GM19452 (cell line): ENCODE data around the gene RELA.
"Not testable (repeated sequence)": the region's sequence is repeated elsewhere in the genome, so short reads cannot be mapped to it uniquely, and the experiment has no call there.

Source experiments
- ATAC-seq: cut with Tn5 transposase; IDR thresholded peaks from one replicate; pipeline ENCODE4 v1.9.1; 2021; ENCODE audit not compliant: unreplicated experiment

Gene RELA

DNA sequence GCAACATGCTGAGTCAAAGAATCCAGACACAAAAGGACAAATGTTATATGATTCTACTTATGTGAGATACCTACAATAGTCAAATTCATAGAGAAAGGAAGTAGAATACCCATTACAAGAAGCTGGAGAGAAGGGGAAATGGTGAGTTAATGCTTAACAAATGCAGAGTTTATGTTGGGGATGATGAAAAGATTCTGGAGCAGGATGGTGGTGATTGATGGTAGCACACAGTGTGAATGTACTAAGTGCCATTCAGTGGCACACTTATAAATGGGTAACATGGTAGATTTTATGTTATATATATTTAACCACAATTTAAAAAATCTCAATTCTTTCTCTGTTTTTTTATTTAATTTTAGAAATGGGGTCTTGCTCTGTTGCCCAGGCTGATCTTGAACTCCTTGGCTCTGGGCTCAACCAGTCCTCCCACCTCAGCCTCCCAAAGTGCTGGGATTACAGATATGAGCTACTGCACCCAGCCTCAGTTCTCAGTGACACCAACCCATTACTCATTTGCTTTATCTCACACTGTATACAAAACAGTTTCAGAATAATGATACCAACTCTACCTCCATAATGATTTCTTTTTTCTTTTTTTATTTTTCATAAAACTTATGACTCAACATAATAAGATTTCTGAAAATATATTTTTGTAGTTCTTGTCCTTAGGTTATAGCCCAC, 9.6 kb upstream of the RELA start:
- no peak for ATAC-seq

DNA sequence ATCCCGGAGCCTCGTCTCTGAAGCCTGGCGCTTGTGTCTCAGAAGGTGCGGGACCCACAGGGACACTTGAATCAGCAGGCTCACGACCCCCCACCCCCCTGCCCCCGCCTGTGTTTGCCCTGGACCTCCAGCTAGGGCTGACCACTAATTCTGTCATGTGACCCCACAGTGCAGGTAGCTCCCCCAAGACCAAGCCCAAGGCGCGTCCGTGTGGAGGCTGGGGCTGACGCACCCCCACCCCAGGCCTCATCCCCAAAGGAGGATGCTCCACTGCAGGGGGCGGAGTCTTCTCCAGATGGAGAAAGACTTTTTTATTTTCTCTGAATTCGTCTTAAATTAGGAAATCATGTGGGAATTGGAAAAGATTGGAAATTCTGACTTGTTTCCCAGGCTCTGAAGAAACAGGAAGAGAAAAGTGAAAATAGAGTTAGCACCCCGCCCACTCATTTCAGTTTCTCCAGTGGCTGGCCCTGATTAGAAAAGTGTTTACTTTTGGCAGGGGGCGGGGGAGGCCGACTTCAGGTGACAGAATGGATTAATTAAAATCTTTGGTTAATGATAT, 1.0 kb upstream of the RELA start:
- ATAC-seq: no peak

DNA sequence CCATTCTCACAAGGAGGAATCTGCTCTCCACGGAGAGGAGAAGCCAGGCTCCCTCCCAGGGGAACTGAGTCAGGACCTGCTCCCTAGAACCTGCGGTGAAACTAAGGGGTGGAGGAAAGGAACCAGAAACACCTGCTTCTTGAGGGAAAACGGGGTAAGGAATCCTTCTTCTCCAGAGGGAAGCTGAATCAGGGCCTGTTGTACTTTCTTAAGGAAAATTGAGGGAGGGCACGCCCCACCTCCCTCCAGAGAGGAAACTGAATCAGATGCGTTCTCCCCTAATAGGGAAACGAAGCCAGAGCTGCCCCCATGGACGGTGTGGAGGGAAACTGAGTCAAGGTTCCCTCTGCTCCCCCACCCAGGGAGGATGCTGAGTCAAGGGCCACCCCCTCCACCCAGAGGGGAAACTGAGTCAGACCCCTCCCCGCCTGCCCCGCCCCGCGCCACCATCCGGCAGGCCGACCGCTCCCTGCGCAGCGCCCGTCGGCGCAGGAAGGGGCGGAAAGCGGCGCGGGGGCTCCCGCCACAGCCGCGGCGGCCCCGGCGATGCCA, 393 bp downstream of the RELA start:
- peak; percentile 21 for ATAC-seq

DNA sequence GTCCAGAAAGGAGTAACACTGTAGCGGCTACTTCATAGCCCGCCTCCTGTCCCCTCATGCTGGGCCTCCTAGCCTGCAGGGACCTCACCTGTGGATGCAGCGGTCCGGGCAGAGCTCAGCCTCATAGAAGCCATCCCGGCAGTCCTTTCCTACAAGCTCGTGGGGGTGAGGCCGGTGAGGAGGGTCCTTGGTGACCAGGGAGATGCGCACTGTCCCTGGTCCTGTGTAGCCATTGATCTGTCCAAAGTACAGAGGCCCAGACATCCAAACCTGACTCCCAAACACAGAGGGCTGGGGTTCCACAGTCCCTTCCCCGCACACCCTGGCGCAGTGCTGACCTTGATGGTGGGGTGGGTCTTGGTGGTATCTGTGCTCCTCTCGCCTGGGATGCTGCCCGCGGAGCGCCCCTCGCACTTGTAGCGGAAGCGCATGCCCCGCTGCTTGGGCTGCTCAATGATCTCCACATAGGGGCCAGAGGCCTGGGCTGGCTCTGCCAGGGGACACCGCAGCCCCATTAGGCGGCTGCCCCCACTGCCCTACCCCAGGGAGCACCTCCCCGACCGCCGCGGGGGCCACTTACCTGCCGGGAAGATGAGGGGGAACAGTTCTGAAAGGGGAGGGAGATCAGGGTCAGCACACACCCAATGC, 993 bp downstream of the RELA start:
- ATAC-seq: no peak

DNA sequence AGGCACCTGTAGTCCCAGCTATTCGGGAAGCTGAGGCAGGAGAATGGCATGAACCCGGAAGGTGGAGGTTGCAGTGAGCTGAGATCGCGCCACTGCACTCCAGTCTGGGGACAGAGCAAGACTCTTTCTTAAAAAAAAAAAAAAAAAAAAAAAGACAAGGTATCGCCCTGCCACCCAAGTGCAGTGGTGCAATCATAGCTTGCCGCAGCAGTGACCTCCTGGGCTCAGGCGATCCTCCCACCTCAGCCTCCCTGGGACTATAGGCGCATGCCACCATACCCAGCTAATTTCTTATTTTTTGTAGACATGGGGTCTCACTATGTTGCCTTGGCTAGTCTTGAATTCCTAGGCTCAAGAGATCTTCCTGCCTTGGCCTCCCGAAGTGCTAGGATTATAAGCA, 1.8 kb downstream of the RELA start:
- not testable (repeated sequence) for ATAC-seq

DNA sequence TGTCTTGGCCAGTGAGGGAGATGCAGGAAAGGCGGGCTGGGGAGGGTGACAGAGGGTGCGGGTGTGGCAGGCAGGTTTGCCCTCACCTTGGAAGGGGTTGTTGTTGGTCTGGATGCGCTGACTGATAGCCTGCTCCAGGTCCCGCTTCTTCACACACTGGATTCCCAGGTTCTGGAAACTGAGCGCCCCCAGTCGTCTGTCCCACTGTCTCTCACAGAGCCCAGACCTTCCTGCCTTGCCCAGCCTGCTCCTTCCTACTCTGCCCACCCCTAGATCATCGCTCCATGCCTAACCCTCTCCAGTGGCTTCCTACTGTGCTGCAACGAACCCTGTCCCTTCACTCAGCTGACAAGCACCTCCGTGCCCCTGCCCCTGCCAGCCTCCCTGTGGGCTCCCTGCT, 2.7 kb downstream of the RELA start:
- no peak for ATAC-seq

DNA sequence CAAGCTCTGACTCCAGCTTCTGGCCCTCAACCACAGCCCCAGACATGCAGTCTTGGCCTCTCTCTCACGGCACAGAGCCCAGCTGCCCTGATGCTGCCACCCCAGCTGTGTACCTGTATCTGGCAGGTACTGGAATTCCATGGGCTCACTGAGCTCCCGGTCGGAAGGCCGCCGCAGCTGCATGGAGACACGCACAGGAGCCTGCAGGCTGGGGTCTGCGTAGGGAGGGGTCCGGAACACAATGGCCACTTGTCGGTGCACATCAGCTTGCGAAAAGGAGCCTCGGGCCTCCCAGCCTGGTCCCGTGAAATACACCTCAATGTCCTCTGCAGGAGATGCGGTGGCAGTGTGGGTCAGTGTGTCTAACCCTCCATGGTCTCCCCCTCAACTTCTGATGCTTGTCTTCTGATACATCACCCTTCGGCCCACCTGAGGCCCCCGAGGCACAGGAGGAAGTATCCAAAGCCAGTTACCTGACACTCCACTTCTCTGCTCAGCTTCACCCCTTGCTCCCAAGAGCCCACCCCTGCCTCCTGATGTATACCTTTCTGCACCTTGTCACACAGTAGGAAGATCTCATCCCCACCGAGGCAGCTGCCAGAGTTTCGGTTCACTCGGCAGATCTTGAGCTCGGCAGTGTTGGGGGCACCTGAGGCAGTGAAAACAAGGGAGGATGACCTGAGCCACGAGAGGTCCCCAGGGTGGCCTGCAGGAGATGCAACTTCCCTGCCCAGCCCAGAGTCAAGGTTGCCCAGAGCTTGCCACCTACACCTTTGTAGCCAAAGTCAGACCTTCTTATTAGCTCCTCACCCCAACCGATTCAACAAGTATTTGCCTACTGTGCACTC, 4.3 kb downstream of the RELA start:
- no peak for ATAC-seq

DNA sequence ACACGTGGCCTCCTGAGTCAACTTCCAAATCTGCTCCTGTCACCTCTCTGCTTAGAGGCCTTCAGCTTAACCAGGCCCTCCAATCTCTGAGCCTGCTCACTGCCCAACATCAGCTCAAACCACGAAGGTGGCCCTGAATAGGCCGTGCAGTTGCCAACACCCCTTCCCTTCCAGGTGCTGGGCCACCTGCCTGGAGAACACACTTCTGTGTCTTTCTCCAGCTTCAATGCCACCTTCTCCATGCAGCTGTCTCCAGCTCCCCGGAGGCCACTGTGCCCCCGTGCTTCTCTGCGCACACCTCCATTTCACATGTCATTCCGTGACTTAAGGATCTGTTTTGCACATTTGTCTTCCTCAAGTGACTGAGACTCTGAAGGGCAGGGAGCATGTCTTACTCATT, 5.3 kb downstream of the RELA start:
- ATAC-seq: no peak

DNA sequence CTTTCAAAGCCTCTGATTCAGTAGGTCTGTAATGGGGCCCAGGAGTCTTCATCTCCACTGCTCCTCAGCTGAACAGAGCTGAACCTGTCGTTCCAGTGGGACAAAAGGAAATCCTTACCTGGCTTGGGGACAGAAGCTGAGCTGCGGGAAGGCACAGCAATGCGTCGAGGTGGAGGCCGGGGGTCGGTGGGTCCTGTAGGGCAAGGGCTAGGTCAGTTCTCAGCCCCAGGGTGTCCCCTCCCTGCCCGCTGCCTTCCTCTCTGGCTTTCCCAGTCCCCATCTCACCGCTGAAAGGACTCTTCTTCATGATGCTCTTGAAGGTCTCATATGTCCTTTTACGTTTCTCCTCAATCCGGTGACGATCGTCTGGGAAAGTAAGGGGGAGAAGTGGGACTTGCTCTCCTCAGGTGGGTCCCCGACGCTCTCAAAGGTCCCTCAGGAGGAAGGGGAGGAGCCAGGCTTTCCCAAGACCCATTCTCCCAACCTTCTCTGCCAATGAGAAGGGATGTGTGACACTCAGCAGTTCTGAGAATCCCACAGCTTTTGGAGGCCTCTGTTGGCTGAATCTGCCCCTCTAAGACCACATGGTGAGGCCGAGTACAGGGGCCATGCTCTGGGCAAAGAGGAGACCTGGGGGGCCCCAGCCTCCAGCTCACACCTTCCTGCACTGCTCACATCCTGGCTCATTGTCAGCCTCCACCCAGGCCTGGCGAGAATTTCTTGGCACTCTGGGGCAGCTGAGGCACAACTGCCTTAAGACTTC, 7.0 kb downstream of the RELA start:
- no peak for ATAC-seq

DNA sequence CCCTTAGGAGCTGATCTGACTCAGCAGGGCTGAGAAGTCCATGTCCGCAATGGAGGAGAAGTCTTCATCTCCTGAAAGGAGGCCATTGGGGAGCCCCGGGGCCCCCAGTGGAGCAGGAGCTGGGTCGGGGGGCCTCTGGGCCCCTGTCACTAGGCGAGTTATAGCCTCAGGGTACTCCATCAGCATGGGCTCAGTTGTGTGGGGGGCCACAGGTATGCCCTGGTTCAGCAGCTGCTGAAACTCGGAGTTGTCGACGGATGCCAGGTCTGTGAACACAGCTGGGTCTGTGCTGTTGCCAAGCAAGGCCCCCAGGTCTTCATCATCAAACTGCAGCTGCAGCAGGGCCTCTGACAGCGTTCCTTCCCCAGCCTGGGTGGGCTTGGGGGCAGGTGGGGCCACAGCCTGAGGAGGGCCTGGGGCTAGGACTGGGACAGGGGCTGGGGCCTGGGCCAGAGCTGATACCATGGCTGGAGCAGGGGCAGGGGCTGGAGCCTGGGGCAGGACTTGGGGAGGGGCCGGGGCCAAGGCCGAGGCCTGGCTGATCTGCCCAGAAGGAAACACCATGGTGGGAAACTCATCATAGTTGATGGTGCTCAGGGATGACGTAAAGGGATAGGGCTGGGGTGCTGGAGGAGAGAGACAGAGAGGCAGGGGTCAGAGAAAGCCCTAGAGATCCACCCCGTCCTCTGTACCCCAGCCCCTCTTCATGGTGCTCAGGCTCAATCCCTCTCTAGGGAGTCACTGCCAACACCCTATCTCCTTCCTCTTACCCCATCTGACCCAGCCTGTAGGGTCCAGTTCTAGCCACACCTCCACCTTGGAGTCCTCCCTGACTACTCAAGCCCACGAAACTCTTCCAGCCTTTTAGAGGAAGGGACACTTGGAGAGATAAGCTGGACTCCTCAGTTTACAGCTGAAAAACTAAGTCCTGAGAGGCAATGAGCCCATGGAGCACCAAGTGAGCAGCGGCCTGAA, 8.1 kb downstream of the RELA start:
- ATAC-seq: no peak

DNA sequence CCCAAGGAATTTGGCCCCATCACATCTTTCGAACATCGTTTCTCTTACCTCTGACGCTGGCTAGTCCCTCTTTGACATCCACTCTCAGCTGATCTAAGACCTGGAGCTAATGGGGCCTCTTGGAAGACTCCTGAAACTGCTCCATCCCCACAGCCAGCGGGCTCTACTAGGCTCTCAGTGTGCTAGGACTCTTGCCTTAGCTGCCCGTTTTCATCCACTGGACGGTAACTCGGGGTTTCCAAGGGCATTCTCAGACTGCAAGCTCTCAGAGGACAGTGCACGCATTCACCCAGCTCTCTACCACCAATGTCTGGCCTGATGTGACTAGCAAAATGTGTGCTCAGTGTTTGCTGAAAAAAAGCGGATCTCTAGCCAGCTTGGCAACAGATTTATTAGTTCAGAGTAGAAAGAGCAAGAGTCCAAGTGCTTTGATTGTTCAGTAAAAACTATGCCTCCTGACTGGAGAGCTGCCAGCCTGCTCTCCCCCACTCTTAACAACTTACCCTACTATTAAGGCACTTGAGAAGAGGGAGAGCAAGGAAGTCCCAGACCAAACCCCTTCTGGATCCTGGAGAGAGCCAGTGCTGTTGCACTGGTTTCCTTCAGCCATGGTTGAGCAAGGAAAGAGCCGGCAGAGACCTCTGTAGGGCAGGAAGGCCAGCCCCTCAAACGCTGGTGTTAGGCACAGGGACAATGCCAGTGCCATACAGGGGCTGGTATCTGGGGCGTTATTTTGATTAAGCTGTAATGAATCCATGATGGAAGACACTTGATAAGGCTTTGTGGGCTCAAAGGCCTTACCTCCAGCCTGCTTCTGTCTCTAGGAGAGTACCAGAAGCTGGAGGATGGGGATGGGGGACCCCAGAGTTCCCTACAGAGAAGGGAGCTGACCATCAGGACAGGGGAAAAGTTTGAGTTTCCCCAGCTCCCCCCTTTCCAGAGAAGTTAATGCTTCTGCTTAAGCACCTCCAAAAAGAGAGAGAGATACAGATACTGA, 9.2 kb downstream of the RELA start:
- ATAC-seq: peak; percentile 6

DNA sequence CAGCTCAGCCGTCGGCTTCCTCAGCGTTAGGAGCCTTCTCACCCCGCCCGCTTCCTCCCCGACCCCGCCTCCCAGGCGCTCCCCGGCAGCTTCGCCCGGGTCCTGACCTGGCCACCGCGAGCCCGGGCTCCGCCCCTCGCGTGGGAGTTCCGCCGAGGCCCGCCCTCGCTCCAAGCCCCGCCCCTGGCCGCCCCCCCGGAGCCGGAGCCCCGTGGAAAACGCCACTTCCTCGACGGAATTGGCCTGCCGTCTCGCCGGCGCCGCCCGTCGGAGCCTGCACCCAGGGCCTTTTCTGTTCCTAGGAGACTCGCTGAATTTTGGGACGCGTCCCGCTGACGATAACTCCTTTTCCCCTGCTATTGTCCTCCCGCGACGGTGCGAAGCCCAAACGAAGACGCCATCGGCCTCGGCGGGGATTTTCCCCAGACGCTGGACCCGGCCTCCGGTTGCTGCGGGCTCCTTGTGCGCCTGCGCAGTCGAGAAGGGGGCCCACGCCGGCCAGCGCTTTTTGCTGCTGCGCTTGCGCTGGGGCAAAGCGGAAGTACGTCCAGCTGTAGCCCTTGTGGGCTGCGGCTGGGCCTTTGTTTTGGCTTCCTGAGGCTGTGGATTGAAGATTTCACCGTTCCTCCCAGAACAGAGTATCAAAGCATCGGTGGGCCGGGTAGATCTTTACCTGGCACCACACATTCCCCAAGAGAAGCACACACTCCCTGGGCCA, 10.0 kb downstream of the RELA start:
- ATAC-seq: peak; percentile 73

DNA sequence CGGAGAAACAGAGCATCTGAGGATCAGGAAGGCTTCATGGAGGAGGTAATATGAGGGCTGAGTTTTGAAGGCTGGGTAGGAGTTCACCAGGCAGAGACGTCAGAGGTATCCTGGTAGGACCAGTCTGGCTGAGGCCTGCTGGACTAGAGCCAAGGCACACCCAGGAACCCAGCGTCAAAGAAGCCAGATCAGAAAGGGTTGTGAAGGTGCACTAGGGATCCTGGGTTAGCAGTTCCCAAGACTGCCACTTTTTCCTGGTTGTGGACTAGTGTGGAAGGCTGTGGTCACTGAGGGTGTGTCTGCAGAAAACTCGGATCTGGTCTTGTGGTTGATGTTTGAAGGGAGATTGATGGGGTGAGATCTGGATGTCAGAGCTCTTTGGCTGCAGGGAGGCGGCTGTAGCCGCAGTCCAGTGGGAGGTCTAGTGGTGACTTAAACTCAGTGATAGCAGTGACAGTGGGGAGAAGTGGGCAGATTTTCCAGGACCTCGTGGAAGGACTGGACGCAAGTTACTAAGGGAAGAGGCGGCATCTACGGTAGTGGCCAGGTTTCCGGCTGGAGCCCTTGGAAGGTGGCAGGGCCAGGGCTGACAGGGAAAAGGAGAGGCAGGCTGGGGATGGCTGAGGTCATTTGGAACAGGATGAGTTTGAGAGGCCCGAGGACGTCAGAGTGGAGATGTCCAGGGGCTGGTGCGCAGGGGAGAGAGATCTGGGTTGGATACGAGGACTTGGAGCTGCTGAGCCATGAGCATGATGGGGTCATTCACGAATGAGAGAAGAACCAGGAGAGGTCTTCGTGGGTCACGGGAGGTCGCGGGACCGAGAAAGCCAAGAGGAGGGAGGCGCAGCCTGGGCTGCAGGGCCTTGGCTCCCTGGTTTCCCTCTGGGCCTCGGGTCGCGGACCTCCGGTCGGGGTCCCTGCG, 10.9 kb downstream of the RELA start:
- ATAC-seq: no peak

DNA sequence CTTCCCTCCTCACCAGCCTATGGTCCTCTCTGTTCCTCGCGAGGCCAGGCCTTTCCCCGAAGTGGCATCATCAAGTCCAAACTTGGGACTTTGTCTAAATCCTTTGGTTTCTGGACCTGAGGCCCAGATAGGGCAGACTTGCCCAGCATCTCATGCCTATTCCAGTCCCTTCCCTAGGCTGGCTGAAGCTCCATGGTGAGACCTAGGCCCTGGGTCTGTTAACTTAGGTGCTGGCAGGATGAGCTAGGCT, 11.5 kb downstream of the RELA start:
- no peak for ATAC-seq

DNA sequence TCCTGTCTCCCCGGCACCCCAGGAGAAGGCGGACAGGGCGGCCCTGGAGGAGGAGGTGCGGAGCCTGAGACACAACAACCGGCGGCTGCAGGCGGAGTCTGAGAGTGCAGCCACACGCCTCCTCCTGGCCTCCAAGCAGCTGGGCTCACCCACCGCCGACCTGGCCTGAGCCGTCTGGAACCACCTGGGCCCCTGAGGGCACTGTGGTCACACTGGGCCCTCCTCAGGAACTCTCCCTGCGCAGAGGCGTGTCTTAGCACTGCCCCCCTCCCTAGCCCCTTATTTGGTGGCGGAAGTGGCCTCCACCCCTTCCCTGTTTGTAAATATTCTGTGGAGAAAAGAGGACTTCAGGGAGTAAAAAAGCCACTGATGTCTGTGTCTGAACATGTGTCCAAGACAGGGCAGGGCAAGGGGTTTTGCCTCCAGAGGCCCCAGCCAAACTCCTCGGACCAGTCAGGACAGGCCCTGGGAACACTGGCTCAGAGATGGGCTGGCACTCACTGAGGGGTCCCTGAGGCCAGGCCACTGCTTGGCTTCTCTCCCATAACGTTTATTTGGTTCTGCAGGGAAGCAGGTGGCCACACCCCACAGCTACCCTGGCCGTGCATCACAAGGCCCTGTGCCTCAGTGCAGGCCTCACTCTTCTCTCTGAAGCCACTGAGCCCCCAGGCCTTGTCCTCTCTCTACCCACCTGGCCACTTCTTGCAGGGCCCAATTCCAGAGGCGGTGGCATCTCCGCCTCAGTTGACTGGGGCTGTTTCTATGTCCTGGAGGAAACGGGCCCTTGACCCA, 12.0 kb downstream of the RELA start:
- no peak for ATAC-seq
